Activated CD8-positive, alpha-beta memory T cell treated with anti-CD3 and anti-CD28 coated beads, Interleukin-2, amount 50 U/mL, for 1 hour (primary cell): Measurements from ENCODE around the gene KANK4.

Experiments
- DNase-seq: peaks from one replicate; pipeline ENCODE4 v3.0.0-alpha.2; 2020; ENCODE audit errors: extremely low read depth

The KANK4 gene

DNA sequence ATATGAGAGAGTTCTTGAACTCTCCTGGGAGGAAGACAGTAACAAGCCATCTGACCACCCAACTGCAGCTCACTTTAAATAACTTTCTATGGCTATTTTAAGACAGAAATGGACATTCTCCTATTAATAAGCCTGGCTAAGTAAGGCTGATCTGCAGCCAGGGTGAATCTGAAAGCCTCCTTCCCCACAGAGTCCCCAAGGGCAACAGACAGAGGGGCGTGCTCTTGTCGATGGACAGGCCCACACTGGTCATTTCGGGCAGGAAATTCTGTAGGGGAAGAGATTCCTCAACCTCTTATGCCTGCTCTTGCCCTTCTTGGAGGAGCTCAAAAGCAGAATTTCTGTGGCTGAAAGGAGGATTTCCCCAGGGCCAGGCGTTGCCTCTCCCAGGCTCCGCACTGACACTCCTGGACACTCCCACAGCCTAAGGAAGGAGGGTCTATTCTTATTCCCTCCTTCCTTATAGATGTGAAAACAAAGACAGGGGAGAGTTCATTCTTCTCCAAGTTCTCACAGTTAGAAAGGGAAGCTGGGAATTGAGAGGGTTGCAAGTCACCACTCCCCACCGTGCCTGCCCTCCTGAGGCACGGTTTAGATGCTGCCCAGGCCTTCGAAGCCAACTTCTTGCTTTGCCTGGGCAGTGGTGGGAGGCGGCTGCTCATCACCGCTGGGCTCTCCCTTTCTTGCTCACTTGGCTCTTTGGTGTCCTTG is 17.9 kb upstream of the KANK4 start:
- DNase-seq: no peak

DNA sequence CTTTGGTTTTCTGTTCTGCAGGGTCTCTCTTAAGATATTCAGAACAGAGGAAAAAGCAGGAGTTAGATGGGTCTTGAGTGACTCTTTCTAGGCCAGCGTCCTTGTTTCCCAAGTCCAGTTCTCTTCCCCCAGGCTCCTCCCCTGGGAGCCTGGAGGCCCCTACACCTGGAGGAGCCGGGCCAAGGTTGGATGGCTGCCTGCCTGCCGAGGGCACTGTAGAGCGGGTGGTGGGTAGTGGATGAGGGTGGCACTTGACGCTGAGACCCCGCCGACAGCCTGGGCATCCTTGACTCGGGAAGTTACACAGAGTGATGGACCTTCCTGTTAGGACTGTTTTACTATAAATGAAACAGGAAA is 17.4 kb upstream of the KANK4 start:
- no peak for DNase-seq

DNA sequence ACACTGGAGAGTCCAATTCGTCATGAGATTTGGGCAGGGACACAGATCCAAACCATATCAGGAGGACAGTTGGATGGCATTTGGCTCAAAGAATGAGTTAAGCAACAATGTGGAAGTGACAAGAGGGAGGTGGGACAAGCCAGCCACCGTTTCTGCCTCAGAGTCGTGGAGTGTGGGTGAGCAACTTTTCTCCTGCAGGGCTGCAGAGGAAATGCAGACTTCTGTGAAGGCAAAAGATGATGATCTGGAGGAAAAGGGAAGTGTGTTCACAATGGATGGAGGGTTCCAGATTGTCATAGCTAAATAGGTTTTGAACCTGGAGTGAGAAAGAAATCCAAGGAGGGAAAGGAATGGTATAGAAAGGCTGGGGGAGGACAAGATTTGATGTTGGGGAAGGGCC is 16.4 kb upstream of the KANK4 start:
- DNase-seq: no peak

DNA sequence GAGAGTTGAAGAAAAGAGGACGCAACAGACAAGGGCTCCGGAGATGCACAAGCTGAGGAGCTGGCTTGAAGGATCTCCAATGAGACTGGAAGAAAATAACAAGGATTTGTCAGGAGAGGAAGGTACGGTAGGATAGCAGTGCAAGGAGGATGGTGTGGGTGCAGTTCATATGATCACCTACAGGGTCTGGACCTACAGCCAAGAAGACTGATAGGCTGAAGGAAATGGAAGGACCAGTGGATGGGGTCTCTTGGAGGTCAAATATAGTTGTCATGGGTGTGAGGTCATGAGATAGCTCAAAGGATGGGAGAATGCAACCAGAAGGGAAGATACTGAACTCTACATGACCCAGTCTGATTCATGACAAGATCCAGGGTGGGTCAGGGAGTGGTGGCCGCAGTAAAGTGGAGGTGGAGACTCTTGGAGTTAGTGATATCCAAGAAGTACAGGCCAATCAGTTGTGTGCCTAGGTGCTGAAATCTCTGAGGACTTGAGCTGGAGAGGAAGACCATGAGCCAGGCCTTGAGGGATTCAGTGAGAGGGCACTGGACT is 15.3 kb upstream of the KANK4 start:
- DNase-seq: no peak

DNA sequence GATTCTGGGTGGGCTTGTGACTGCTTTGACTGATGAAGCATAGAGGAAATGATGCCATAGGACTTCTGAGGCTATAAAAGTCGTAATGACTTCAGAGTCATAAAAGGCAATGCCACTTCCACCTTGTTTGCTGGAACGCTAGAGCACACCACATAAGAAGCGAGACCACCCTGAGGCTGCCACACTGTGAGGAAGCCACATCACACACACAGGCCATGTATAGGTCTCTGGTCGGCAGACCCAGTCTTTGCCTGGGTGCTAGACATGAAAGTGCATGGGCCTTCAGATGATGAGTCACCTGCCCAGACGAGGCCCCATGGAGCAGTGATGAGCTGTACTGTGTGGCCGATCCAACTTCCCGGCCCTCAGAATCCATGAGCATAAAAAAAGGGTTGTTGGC is 14.2 kb upstream of the KANK4 start:
- DNase-seq: no peak

DNA sequence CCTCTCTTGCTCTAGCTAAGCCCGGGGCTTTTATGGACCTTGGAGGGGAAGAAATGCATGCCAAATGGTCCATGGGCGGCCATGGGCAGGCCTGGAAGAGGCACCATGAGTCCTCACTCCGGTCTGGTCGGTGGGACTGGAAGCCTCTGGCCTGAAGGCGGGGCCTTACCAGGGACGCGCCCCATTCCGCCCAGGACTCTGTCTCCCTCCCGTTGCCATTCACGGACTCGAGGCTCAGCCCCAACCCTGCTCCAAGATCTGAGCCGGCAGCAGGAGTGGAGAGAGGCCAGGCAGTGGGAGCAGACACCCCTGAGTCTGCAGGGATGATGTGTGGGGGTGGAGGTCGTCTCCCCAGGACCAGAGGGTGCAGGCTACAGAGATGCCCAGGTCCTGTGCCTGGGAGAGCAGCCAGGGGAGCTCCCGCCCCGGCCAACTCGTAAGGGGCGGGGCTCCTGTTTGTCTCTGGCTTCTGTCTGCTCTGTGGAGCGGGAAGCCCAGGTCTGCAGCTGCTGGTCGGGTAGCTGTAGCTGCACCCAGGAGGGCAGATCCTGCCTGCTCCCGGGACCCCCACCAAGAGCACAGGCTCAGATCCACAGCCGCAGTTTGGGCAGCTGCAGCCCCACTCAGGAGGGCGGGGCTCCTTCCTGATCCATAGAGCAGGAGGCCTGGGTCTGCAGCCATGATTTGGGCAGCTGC is 8.3 kb upstream of the KANK4 start:
- DNase-seq: no peak

DNA sequence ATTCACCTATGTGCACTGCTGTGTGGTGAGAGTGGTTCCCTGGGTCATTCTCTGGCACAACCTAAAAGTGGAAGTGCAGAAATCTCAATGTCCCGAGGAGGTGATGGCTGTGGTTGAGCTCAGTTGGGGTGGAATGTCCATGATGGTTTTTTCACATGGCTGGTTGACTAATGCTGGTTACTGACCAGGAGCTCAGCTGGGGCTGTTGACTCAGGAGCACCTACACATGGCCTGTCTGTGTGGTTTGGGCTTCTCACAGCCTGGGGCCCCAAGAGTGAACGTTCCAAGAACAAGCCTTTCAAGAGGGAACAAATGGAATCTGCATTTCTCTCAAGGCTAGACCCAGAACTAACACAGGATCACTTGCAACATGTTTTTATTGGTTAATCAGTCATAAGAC is 6.4 kb upstream of the KANK4 start:
- DNase-seq: no peak

DNA sequence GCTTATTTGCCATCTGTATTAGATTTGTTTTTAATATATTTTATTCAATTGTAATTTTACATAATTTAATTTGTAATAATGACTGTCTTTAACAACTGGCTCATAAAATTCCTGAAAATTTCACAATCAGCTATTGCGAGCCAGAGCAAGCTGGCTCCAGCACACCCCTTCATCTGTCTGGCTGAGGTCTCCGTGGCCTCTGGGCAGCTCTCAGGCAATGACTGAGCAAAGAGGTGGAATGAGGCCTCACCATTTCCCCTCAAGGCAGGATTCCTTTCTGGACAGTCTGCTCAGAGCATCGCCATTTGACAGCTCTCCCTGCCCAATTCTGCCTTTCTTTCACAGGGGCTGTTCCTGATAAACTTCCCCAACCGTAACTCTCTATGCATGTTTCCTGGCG is 5.8 kb upstream of the KANK4 start:
- DNase-seq: no peak

DNA sequence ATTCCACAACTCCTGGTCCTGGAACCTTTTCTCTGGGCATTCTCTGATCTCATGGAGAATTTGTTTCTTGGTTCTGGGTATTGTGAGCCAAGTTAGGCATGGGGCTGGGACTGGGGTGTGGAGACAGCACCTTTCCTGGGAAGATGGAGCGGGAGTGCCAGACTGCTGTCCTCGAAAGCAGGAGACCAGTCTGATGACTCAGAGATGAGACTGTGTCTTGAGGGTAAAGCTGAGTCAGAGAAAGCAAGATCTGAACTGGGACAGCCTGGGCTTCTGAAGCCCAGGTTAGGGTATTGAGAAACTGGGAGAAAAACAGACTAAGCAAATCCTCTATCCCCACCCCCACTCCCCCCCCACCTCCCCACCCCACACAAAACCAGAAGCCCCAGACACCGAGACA is 2.2 kb upstream of the KANK4 start:
- DNase-seq: no peak

DNA sequence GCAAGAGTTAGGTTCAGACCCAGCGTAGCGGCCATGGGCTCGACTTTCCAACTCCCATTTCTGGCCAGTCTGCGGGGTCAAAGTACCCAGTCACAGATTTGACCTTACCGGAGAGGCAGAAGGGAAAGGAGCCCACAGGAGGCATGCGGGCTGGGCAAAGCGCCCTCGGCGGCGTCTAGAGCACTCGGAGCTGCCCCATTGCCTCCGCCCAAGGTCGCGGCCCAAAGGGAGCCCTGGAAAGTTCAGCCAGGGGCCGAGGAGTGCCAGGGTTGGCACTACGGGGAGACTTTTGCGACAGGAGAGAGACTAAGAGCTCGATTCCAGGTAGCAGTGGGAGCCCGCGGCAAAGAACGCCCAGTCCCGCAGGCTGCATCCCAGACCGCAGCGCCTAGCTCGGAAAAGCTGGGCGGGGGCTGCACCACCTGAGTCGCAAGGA is 896 bp downstream of the KANK4 start:
- no peak for DNase-seq

DNA sequence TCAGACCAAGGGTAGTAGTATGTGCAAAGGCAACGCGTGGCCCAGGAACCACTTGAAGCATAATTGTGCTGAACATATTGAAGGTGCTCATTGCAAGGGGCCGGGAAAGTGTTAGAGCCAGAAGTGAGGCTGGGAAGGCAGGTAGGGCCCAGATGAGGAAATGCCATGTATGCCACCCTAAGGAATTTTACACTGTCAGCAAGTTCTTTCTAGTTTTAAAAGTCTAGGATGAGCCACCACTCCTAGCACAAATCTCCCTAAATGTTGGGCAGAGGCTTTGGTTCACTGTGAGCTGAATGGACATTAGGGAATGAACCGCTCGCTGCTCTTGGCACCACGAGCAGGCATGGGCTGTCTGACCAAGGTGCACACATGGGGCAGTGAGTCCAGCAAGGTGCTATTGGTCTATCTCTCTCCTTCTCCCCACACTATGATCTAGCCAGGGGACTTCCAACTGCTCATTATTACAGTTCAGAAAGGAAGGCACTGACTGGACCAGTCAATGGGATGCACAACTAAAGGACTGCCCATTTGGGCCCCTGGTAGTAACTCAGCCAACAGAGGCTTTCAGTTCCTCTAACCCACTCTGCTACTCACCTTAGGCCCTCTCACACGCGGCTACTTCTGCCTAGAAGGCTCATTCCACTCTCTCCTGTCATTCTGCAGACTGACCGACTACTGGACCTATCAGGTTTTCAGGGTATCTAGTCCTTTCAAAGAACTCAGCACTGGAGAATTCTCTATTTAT is 2.0 kb downstream of the KANK4 start:
- no peak for DNase-seq

DNA sequence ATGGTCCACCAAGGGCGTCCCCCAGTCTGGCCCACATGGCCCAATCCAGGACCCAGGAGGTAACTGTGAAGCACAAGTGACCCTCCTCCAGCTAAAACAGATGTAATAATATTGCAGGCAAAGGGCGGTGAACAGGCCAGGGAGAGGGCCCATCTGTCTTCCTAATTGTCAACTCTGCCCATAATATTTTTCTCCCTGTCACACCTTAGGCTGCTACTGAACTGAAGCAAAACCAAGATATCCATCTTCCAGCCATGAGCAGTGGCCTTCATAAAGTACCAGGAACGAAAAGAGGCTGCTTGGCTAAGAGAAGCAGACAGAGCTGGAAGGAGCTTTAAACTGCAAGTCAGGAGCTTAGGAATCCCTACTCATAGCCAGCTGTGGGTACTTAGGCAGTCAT is 3.1 kb downstream of the KANK4 start:
- no peak for DNase-seq

DNA sequence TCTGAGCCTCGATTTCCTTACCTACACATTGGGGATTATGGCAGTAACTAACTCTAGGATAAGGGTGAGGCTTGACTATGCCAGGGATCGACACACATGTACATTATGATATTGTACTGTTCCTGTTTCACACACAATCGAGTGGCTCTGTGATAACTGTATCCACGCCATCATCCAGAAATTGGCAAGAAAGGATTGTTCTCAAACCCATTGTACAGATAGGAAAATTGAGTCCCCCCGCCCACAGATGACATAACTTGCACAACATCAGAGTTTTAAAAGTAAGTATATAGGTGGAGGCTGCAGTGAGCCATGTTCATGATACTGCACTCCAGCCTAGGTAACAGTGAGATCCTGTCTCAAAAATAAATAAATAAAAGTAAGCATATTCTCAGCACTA is 3.8 kb downstream of the KANK4 start:
- DNase-seq: no peak

DNA sequence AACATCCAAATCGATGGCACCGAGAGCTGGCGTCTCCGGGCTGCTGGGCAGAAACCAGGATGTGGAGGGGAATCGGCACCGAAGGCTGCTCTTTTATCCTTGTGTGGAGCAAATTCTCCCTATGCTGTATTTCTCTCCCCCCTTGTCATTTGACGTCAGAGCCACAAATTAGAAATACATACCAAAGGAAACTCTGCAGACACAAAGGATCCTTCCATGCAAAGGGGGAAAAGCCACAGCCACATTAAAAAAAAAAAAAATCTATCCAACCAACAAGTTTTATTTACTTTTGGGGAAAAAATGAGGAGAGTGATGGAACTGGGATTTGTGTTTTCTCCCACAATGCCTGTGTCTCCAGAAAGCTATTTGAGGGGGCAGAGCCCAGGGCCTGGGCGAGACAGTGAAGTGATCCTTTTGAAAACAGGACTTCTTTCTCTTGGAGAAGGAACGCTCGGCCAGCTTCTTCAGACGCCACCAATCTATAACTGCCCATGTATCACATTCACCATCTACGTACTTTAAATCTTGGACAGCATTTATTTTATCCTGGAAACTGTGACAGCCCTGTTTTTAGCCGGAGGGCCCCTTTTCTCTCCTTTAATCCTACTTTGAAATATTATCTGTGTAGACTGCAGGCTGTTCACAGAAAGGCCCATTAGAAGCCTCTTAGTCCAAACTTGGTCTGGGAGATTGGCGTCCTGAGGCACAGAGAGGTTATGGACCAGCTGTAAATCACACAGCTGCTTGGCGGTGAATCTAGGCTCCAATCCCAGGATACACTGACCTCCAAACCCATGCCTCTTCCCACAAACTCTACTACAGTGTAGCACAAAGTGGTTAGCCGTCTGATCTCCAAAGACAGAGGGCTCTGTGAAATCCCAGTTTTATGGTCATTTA is 4.5 kb downstream of the KANK4 start:
- DNase-seq: no peak

DNA sequence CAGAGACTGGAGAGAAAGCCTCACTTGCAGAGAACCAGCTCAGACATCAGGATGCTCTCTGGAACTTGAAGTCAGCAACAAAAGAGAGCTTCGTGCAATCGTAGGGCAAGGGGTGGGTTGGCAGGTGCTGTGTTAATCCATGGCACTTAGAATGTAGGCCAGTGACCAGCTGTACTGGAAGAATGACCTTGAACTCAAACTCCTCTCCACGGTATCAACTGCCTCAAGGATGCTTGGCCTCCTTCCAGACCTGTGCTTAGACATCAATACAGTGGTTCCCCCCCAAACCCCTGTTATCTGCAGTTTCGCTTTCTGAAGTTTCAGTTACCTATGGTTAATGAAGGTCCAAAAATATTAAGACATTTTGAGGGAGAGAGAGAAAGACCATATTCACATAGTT is 6.5 kb downstream of the KANK4 start:
- no peak for DNase-seq

DNA sequence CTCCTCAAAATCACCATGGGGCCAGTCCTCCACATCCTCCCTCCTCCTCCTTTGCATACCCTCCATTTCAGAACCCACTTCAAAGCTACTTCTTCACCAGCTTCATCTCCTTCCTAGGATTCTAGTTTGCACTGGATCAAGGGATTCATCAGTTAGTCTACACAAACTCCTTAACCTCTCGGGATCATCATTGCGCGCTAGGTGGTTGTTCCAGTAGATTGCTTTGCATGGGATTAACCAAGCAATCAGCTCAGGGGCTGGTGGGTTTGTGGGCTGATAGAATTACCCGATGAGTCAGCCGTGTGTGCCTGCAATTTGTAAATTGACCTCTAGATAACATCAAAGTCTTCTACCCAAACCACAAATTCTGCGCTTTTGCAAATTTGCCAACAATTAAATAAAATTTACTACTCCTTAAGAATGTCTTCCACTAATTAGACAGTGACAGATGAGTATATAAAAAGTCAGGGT is 7.7 kb downstream of the KANK4 start:
- DNase-seq: no peak

DNA sequence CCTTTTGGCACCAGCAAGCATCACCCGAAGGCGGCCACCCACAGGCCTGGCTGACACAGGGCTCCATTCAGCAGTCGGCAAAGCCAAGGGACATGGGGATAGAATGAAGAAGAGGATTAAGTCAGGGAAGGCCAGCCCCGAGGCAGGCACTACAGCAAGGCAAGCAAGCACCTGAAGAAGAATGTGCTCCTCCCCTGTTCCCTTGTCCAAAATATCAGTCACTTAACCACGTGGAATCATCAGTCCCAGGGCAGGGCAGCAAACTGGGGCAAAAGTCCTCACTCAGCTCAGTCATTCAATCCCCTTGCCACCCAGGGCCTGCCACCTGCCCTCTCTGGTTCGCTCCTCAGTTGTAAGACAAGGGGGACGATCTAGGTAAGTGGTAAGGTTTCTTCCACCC is 9.3 kb downstream of the KANK4 start:
- no peak for DNase-seq

DNA sequence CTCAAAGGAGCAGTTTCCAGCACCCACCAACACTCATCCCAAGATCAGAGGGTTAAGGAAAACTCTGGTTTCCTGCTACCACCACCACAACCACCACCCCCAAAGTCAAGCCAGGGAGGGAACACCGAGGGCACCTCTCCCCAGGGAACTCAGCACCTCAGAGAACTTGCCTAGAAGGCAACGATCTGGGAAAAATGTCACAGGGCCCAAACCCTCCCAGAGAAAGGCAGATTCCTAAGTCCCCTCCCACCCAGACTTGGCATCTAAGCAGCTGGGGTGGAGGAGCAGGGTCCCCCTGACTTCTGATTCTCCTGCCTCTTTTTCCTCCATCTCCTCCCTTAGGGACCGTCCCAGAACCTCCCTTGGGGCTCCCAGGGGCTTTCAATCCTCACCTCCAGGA is 10.6 kb downstream of the KANK4 start:
- DNase-seq: no peak

DNA sequence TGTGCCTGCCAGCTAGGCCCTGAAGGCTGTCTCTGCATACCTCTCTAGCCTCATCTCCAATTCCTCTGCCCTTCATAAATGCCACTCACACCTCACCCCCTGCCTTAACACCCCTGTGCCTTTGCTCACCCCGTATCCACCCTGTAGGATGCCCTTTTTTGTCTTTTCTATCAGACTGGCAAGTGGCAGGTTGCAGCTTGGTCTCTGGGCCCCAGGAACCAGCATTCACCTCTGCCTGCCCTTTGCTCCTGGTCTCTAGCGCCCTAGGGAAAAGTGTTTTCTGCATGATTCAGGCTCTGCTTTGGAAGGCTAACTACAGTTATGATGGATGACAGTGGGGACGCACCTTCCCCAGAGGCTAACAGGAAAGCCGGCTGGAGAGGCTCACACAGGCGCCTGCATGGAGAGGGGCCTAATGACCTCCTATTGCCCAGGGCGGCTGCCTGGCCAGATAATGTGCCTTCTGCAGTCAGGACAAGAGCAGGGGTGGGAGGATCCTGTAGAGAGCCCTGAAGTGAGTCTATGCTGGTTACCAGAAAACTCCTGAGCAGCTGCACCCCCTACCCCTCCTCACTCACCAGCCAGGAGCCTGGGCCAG is 11.2 kb downstream of the KANK4 start:
- no peak for DNase-seq

DNA sequence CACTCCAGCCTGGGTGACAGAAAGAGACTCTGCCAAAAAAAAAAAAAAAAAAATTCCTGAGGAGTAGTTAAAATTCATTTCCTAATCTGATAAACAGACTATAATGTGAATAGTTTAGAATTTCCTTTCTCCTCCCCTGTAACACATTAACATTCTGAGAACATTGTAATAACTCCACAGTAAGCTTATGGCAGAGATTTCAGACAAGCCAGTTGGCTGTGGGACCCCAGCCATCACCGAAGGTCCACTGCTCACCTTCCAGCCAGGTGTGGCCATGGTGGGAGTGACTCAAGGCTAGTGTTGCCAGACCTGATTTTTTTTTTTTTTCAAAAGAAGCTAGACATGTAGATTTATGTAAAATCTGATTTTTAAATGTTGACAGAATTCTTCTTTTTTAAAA is 11.8 kb downstream of the KANK4 start:
- DNase-seq: no peak

DNA sequence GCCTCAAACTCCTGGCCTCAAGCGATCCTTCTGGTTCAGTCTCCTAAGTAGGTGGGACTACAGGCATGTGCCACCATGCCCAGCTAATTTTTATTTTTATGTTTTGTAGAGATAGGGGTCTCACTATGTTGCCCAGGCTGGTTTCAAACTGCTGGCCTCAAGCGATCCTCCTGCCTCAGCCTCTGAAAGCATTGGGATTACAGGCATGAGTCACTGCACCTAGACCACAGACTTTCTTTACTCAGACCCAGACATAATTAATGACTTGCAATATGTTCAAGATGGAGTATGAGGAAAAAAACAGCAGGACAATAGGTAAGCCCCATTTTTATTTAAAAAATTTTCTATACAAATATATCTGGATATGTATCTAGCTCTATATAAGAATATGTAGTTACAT is 13.2 kb downstream of the KANK4 start:
- no peak for DNase-seq
